HG02610 (cell line): ENCODE results near the gene UNC13D.
"Not testable (repeated sequence)": the region's sequence is repeated elsewhere in the genome, so short reads cannot be mapped to it uniquely, and the experiment has no call there.

ENCODE experiments used
- ATAC-seq: cut with Tn5 transposase; IDR thresholded peaks from one replicate; pipeline ENCODE4 v1.9.1; 2021; ENCODE audit warnings: mild to moderate bottlenecking, moderate library complexity; ENCODE audit not compliant: unreplicated experiment

The UNC13D gene

GRCh38 chr17:75853433-75853832, 9.2 kb upstream of the UNC13D start:
- no peak for ATAC-seq

GRCh38 chr17:75851693-75851991, 7.4 kb upstream of the UNC13D start:
- not testable (repeated sequence) for ATAC-seq

- ATAC-seq: no peak
Measured at GRCh38 chr17:75850928-75851692, 6.9 kb upstream of the UNC13D start.

- no peak for ATAC-seq
Measured at GRCh38 chr17:75849724-75850123, 5.5 kb upstream of the UNC13D start.

- ATAC-seq: no peak
Measured at GRCh38 chr17:75849279-75849646, 5.1 kb upstream of the UNC13D start.

GRCh38 chr17:75848523-75849278, 4.5 kb upstream of the UNC13D start:
- no peak for ATAC-seq

GRCh38 chr17:75847614-75848522, 3.7 kb upstream of the UNC13D start:
- no peak for ATAC-seq

- ATAC-seq: no peak
Measured at GRCh38 chr17:75846692-75847613, 2.7 kb upstream of the UNC13D start.

GRCh38 chr17:75845933-75846691, 1.9 kb upstream of the UNC13D start:
- no peak for ATAC-seq

- ATAC-seq: peak; percentile 79
Measured at GRCh38 chr17:75845058-75845711, 981 bp upstream of the UNC13D start.

GRCh38 chr17:75844530-75845057, 390 bp upstream of the UNC13D start:
- no peak for ATAC-seq

GRCh38 chr17:75842963-75843576, 1.1 kb downstream of the UNC13D start:
- no peak for ATAC-seq

GRCh38 chr17:75842411-75842810, 1.8 kb downstream of the UNC13D start:
- no peak for ATAC-seq

- no peak for ATAC-seq
Measured at GRCh38 chr17:75840799-75841164, 3.4 kb downstream of the UNC13D start.

- ATAC-seq: no peak
Measured at GRCh38 chr17:75839942-75840798, 4.0 kb downstream of the UNC13D start.

- ATAC-seq: no peak
Measured at GRCh38 chr17:75838410-75838809, 5.8 kb downstream of the UNC13D start.

GRCh38 chr17:75837899-75838298, 6.3 kb downstream of the UNC13D start:
- no peak for ATAC-seq

GRCh38 chr17:75836605-75837004, 7.6 kb downstream of the UNC13D start:
- no peak for ATAC-seq
